OCI-LY3 (cell line): ENCODE results near the gene TBC1D5.

Source experiments
- H2AFZ ChIP-seq: fragments of 200-600, 300-600 bp; shearing (Covaris generic); 2 replicates; pipeline ENCODE4 v1.6.0; 2014; ENCODE audit warnings: antibody characterized with exemption, low read depth, low read length
- H3K27ac ChIP-seq: fragments of 200-600, 300-600 bp; sonication (generic); 2 replicates; pipeline ENCODE4 v1.5.1; 2014; ENCODE audit warnings: mild to moderate bottlenecking, low read length, moderate library complexity, mixed read lengths
- H3K27me3 ChIP-seq: fragments of 200-600, 300-600 bp; sonication (generic); 2 replicates; pipeline ENCODE4 v1.6.1; 2014; ENCODE audit warnings: low read depth, low read length, mixed read lengths
- H3K36me3 ChIP-seq: fragments of 200-600, 300-600 bp; sonication (generic); replicated peaks from 2 replicates; pipeline ENCODE3; 2014; ENCODE audit warnings: low read depth, low read length, mixed read lengths
- H3K4me1 ChIP-seq: fragments of 300-600, 200-600 bp; sonication (generic); 2 replicates; pipeline ENCODE4 v1.6.1; 2014; ENCODE audit warnings: low read length, mixed read lengths
- H3K4me2 ChIP-seq: fragments of 200-600, 300-600 bp; sonication (generic); 2 replicates; pipeline ENCODE4 v1.6.1; 2014; ENCODE audit warnings: low read length, mixed read lengths
- H3K4me3 ChIP-seq: fragments of 300-600, 200-600 bp; sonication (generic); 2 replicates; pipeline ENCODE4 v1.5.1; 2014; ENCODE audit warnings: antibody characterized with exemption, mild to moderate bottlenecking, low read length, moderate library complexity
- H3K79me2 ChIP-seq: fragments of 300-600, 200-600 bp; shearing (Covaris generic); 2 replicates; pipeline ENCODE4 v1.6.1; 2014; ENCODE audit warnings: mild to moderate bottlenecking, low read length, mixed read lengths
- H3K9ac ChIP-seq: fragments of 300-600, 200-600 bp; shearing (Covaris generic); 2 replicates; pipeline ENCODE4 v1.6.0; 2014; ENCODE audit warnings: mild to moderate bottlenecking, low read length, moderate library complexity
- H3K9me3 ChIP-seq: fragments of 200-600, 300-600 bp; shearing (Covaris generic); 2 replicates; pipeline ENCODE4 v1.6.1; 2014; ENCODE audit warnings: low read length, mixed read lengths; ENCODE audit not compliant: insufficient read depth
- H4K20me1 ChIP-seq: fragments of 200-600, 300-600 bp; sonication (generic); 2 replicates; pipeline ENCODE4 v1.6.1; 2016; ENCODE audit warnings: low read length, mixed read lengths; ENCODE audit not compliant: insufficient read depth
- EZH2phosphoT487 ChIP-seq: fragments of 200-600 bp; shearing (Covaris generic); IDR thresholded peaks from 2 replicates; pipeline ENCODE4 v1.6.1; 2018; ENCODE audit warnings: antibody characterized with exemption, mixed run types, low read depth
- TF ChIP-seq, protein P1 (sequence below): fragments of 200-600, 300-600 bp; sonication (generic); IDR thresholded peaks from 2 replicates; pipeline ENCODE4 v1.5.1; 2014; ENCODE audit warnings: antibody characterized with exemption, low read length, low read depth

Gene TBC1D5

DNA sequence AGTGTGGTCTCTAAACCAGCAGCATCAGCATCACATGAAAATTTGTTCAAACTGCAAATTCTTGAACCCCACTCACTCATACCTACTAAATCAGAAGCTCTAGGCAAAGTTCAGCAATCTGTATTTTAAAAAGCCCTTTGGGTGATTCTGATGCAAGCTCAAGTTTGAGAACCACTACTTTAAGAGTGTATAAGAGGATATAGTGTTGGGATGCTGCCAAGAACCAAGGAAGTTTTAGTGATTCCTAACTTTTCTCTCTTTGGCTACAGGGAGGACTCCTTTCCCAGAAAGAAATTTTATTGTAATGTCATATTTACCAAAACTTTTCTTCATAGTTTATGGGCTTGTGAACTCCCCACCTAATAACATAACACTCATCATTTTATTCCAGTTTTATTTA, 422.2 kb downstream of the TBC1D5 start:
- no peak overlapping the region for H2AFZ ChIP-seq
- no peaks in the 10 kb centered on the region for H3K36me3 ChIP-seq
- H3K4me1 ChIP-seq: no peaks in the 10 kb centered on the region
- H3K4me2 ChIP-seq: no peak overlapping the region
- no peak overlapping the region for H3K4me3 ChIP-seq
- no peaks in the 10 kb centered on the region for H3K27me3 ChIP-seq
- no peaks in the 10 kb centered on the region for H3K9me3 ChIP-seq
- H4K20me1 ChIP-seq: no peaks in the 10 kb centered on the region
- H3K79me2 ChIP-seq: no peaks in the 10 kb centered on the region
- TF ChIP-seq, protein P1, sequence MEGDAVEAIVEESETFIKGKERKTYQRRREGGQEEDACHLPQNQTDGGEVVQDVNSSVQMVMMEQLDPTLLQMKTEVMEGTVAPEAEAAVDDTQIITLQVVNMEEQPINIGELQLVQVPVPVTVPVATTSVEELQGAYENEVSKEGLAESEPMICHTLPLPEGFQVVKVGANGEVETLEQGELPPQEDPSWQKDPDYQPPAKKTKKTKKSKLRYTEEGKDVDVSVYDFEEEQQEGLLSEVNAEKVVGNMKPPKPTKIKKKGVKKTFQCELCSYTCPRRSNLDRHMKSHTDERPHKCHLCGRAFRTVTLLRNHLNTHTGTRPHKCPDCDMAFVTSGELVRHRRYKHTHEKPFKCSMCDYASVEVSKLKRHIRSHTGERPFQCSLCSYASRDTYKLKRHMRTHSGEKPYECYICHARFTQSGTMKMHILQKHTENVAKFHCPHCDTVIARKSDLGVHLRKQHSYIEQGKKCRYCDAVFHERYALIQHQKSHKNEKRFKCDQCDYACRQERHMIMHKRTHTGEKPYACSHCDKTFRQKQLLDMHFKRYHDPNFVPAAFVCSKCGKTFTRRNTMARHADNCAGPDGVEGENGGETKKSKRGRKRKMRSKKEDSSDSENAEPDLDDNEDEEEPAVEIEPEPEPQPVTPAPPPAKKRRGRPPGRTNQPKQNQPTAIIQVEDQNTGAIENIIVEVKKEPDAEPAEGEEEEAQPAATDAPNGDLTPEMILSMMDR: no peak
- TF ChIP-seq EZH2phosphoT487: no peak
- H3K27ac ChIP-seq: no peak overlapping the region
- no peak overlapping the region for H3K9ac ChIP-seq

DNA sequence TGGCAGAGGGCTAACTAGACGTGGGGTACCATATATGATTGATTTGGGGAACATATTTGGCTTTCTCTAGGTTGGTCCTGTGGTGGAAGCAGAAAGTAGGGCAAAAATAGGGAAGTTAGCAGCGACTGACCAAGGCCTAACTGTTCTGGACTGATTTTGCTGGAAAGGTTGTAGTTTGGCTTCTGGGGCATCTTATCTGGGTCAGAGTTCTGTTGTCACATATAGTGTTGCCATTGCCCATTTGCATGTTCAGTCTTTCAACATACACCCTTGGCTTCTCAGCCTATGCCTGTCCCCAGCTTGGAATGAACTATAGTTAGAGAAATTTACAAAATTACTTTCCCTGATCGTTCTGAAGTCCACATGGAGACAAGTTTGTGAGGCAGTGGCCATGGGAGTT, 426.5 kb downstream of the TBC1D5 start:
- no peaks in the 10 kb centered on the region for H3K9me3 ChIP-seq
- no peak overlapping the region for H3K9ac ChIP-seq
- H3K79me2 ChIP-seq: no peaks in the 10 kb centered on the region
- TF ChIP-seq EZH2phosphoT487: no peak
- no peak overlapping the region for H3K4me3 ChIP-seq
- H3K27me3 ChIP-seq: no peaks in the 10 kb centered on the region
- no peak overlapping the region for H3K4me2 ChIP-seq
- no peaks in the 10 kb centered on the region for H3K4me1 ChIP-seq
- no peak overlapping the region for H3K27ac ChIP-seq
- H2AFZ ChIP-seq: no peak overlapping the region
- H3K36me3 ChIP-seq: no peaks in the 10 kb centered on the region
- no peaks in the 10 kb centered on the region for H4K20me1 ChIP-seq

DNA sequence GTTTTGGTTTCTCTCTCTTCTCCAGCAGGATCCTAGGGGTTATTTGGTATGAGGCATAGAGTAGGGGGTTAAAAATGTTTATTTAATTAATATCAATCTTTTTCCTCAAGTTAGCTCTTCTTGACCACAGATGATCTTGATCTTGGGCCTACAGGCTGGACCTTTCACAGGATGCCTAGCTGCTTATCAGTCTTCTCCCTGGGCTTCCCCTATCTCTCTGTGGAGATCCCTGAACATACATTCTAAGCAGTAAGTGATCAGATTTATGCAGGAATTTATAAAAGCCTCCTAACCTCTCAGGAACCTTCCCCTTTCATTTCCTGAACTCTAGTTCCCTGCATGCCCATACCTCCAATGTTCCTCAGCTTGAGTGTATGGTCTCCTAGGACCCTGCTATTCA, 428.3 kb downstream of the TBC1D5 start:
- Histone ChIP-seq H3K4me1 (no peaks in the 10 kb centered on the region), H3K36me3 (no peaks in the 10 kb centered on the region), H3K4me2 (no peak overlapping the region), H3K9ac (no peak overlapping the region), H3K79me2 (no peaks in the 10 kb centered on the region), H2AFZ (no peak overlapping the region), H3K27me3 (no peaks in the 10 kb centered on the region), H3K27ac (no peak overlapping the region), H4K20me1 (no peaks in the 10 kb centered on the region), H3K4me3 (no peak overlapping the region), H3K9me3 (no peaks in the 10 kb centered on the region)
- TF ChIP-seq EZH2phosphoT487: no peak
- TF ChIP-seq, protein P1: no peak

DNA sequence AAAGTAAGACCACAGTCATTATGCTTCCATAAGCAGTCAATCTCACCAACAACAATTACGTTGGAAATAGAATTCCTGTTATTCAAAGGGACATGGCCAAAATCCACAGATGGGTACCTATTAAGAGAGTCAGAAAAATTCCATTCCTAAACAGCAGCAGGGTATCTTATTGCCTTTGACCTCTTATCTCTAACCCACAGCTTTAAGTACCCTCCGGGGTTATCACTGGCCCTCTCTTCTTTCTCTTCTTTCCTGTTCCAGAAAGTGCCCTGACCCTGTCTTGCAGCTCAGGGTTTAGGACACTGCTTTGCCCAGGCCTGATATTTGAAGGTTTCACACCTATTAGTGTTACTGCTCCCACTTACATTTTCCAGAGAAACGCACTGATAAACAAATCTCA, 428.7 kb downstream of the TBC1D5 start:
- no peaks in the 10 kb centered on the region for H3K36me3 ChIP-seq
- H3K27ac ChIP-seq: no peak overlapping the region
- no peak overlapping the region for H3K4me2 ChIP-seq
- no peak overlapping the region for H3K9ac ChIP-seq
- no peaks in the 10 kb centered on the region for H3K27me3 ChIP-seq
- H4K20me1 ChIP-seq: no peaks in the 10 kb centered on the region
- TF ChIP-seq, protein P1: no peak
- no peak for TF ChIP-seq EZH2phosphoT487
- H3K4me3 ChIP-seq: no peak overlapping the region
- no peaks in the 10 kb centered on the region for H3K79me2 ChIP-seq
- H2AFZ ChIP-seq: no peak overlapping the region
- no peaks in the 10 kb centered on the region for H3K4me1 ChIP-seq
- no peaks in the 10 kb centered on the region for H3K9me3 ChIP-seq

DNA sequence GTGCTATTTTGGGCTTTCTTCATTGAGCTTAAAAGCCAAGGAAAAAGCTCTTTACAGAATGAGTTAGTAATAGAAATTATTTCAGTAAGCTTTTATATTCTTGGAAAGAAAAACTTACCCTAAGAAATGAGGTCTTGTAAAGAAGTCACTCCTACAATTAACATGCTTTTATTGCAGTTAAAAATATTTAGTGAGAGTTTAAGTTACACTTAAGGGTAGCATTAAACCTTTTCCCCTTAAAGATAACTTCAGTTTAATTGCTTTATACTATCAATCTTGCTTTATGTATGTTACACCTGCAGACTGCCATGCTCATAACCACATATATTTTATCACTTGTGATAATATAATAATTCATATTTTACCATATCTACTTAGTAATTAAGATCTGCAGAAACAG, 431.4 kb downstream of the TBC1D5 start:
- Histone ChIP-seq H3K27me3 (no peaks in the 10 kb centered on the region), H3K4me3 (no peak overlapping the region), H3K9ac (no peak overlapping the region), H4K20me1 (no peaks in the 10 kb centered on the region), H2AFZ (no peak overlapping the region), H3K4me2 (no peak overlapping the region), H3K9me3 (no peaks in the 10 kb centered on the region), H3K27ac (no peak overlapping the region), H3K36me3 (no peaks in the 10 kb centered on the region), H3K4me1 (no peaks in the 10 kb centered on the region), H3K79me2 (no peaks in the 10 kb centered on the region)
- TF ChIP-seq, protein P1: no peak
- TF ChIP-seq EZH2phosphoT487: no peak
